ENCODE data around the gene IQGAP3.

GRCh38 chr1:156484480-156485058 is 87.8 kb downstream of the IQGAP3 start:
- TF ChIP-seq CTCF (IDR thresholded peaks at IDR 0.05), result no peak
- no peak for TF ChIP-seq POLR2A (IDR thresholded peaks at IDR 0.05)

All from ovary (tissue), 3 donors.